Measurements from ENCODE around the gene ITGA3.
"Not testable (repeated sequence)": the region's sequence is repeated elsewhere in the genome, so short reads cannot be mapped to it uniquely, and the experiment has no call there.

ITGA3 gene

DNA sequence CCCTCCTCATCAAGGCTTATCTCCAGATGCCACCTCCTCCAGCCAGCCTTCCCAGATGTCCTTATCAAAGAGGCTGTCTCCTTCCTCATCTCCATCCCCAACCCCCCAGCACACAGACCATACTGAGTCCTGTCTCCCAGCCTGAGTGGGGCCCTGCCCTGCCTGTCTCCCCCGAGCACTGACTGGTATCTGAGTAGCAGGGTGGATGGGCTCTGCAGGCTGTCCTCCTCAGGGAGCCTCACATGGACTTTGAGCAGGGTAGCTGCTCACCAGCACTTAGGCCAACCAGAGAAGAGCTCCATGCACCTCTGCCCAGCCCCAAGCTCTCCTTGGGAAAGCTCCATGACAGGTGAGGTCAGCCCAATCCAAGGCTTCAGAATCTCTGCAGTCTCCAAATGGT lies 20.0 kb upstream of the ITGA3 start:
- Histone ChIP-seq H3K36me3 (ENCODE audit: control insufficient read depth, insufficient read depth, low read length) (no peaks in the 10 kb centered on the region), H3K9me3 (ENCODE audit: control insufficient read depth, low read length) (no peaks in the 10 kb centered on the region), H3K27ac (ENCODE audit: low read depth, low read length, severe bottlenecking) (no peak overlapping the region), H3K4me3 (ENCODE audit: extremely low read depth, insufficient read depth, low read length, poor library complexity, severe bottlenecking) (no peak overlapping the region), H3K4me1 (ENCODE audit: control insufficient read depth, insufficient read depth, low read length, poor library complexity, severe bottlenecking) (peaks cover 10% of the 10 kb centered on the region)
- no CpG with 5 or more reads among the region's 1 CpG for WGBS, 2 experiments (ENCODE audit: insufficient coverage in 2 of 2)

DNA sequence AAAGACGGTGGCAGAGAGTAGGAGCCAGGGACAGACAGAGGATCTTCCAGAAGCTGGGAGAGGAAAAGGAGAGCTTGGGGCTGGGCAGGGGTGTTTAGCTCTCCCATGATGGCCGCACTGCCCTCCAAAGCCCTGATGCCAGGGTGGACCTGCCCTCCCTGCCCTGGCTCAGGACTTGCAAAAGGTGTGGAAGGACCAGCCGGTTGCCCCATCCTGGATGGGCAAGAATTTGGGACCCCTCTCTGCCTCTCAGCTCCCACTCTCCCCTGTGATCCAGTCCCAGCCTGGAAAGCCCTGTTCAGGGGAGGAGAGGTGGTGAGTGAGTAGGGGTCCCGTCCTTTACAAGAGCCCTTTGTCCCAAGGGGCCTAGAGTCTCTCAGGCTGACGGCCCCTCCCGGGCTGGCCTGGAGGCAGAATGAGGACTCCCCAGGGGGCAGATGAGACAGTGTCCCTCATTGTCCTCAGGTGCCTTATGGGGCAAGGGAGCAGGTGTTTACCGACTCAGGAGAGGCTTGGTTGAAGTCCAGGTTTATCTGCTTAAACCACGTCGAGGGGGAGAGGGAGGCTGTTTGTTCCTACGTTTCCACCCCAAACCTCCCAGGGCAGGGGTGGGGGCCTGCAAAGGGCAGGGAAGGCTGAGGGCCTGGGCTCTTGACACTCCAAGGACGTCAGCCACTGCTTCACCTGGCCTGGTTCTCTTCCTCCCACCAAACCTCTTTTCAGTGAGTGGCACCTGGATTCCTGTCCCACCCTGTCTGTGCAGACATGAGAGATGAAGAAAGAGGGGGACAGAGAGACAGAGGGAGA lies 19.3 kb upstream of the ITGA3 start:
- Histone ChIP-seq H3K9me3 (ENCODE audit: control insufficient read depth, low read length) (no peaks in the 10 kb centered on the region), H3K4me1 (ENCODE audit: control insufficient read depth, insufficient read depth, low read length, poor library complexity, severe bottlenecking) (peaks cover 10% of the 10 kb centered on the region), H3K4me3 (ENCODE audit: extremely low read depth, insufficient read depth, low read length, poor library complexity, severe bottlenecking) (no peak overlapping the region), H3K27ac (ENCODE audit: low read depth, low read length, severe bottlenecking) (no peak overlapping the region), H3K36me3 (ENCODE audit: control insufficient read depth, insufficient read depth, low read length) (no peaks in the 10 kb centered on the region)
- 76 to 79% methylated on average over 5 to 9 of the region's 11 CpGs for WGBS, 2 experiments (ENCODE audit: insufficient coverage in 2 of 2)

DNA sequence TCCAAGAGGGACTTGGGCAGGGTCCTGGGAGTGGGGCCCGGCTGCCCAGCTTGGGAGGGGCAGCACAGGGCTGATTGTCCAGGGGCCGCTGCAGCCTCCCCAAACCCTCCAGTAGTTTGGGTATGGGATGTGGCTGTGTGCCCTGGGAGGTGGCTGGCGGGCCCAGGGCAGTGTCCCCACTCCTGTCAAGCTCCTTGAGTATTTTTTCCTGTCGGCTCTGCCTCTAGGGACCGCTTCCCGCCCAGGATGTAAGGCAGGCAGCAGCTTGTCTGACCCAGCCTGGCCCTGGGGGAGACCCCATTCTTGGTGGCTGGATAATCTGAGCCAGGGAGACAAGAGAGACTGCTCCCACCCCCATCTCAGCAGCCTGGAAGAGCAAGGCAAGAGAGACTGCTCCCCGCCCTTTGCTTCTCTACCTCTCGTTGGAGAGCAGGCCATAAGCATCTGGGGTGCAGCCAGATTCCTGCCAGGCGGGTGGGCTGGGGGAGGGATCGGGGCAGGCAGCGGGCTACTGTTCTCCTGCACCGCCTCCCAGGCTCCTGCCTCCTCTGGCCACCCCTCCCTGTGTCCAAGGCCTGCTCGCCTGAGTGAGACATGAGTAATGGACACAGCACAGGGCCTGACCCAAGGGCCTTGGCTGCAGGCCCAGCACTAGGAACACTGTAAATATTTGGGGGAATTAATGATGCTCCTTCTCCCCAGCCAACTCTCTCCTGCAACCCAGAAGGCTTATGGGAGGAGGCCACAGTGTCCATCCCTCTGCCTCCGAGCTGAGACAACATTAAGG lies 18.4 kb upstream of the ITGA3 start:
- Histone ChIP-seq H3K27ac (ENCODE audit: low read depth, low read length, severe bottlenecking) (no peak overlapping the region), H3K36me3 (ENCODE audit: control insufficient read depth, insufficient read depth, low read length) (no peaks in the 10 kb centered on the region), H3K9me3 (ENCODE audit: control insufficient read depth, low read length) (no peaks in the 10 kb centered on the region), H3K4me3 (ENCODE audit: extremely low read depth, insufficient read depth, low read length, poor library complexity, severe bottlenecking) (no peak overlapping the region), H3K4me1 (ENCODE audit: control insufficient read depth, insufficient read depth, low read length, poor library complexity, severe bottlenecking) (peaks cover 10% of the 10 kb centered on the region)
- 89 to 93% methylated on average over 5 to 12 of the region's 14 CpGs for WGBS, 2 experiments (ENCODE audit: insufficient coverage in 2 of 2)

DNA sequence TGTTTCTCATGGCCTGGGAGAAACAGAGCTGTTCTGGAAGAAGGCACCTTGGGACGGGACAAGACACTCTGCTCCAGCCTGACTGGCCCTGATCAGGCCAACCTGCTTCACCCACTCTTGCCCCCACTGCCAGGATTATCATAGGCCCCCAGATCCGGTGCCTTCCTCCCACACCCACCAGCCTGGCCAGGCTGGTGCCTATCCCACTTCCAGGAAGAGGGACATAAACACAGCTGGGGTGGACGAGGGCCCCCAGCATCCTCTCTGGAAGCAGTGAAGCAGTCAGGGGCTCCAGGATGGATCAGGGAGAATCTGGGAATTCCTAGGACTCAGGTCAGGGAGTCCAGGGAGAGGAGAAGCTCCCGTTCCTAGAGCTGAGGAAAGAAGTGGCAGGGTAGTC lies 16.9 kb upstream of the ITGA3 start:
- H3K4me1 ChIP-seq (ENCODE audit: control insufficient read depth, insufficient read depth, low read length, poor library complexity, severe bottlenecking) = peaks cover 10% of the 10 kb centered on the region
- WGBS, 2 experiments (ENCODE audit: insufficient coverage in 2 of 2) = 83 to 86% methylated on average over 3 of the region's 4 CpGs
- H3K36me3 ChIP-seq (ENCODE audit: control insufficient read depth, insufficient read depth, low read length) = no peaks in the 10 kb centered on the region
- H3K27ac ChIP-seq (ENCODE audit: low read depth, low read length, severe bottlenecking) = no peak overlapping the region
- H3K4me3 ChIP-seq (ENCODE audit: extremely low read depth, insufficient read depth, low read length, poor library complexity, severe bottlenecking) = no peak overlapping the region
- H3K9me3 ChIP-seq (ENCODE audit: control insufficient read depth, low read length) = no peaks in the 10 kb centered on the region

DNA sequence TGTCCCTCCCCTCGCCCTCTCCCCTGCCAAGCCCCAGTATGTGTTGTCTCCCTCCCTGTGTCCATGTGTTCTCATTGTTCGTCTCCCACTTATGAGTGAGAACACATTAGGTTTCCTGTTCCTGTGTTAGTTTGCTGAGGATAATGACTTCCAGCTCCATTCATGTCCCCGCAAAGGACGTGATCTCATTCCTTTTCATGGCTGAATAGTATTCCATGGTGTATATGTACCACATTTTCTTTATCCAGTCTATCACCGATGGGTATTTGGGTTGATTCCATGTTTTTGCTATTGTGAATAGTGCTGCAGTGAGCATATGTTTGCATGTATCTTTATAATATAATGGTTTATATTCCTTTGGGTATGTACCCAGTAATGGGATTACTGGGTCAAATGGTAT lies 15.4 kb upstream of the ITGA3 start:
- not testable (repeated sequence) for H3K27ac ChIP-seq (ENCODE audit: low read depth, low read length, severe bottlenecking); H3K9me3 ChIP-seq (ENCODE audit: control insufficient read depth, low read length); H3K36me3 ChIP-seq (ENCODE audit: control insufficient read depth, insufficient read depth, low read length); H3K4me3 ChIP-seq (ENCODE audit: extremely low read depth, insufficient read depth, low read length, poor library complexity, severe bottlenecking); H3K4me1 ChIP-seq (ENCODE audit: control insufficient read depth, insufficient read depth, low read length, poor library complexity, severe bottlenecking)
- WGBS, 2 experiments (ENCODE audit: insufficient coverage in 2 of 2) = 100% methylated on average over 1 of the region's 5 CpGs

DNA sequence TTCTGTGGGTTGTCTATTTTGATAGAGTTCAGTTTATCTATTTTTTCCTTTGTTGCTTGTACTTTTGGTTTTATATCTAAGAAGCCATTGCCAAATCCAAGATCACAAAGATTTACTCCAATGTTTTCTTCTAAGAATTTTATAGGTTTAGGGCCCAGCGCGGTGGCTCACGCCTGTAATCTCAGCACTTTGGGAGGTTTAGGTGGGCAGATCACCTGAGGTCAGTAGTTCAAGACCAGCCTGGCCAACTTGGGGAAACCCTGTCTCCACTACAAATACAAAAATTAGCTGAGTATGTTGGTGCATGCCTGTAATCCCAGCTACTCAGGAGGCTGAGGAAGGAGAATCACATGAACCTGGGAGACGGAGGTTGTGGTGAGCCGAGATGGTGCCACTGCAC lies 13.7 kb upstream of the ITGA3 start:
- Histone ChIP-seq H3K36me3 (ENCODE audit: control insufficient read depth, insufficient read depth, low read length) (no peaks in the 10 kb centered on the region), H3K4me1 (ENCODE audit: control insufficient read depth, insufficient read depth, low read length, poor library complexity, severe bottlenecking) (peaks cover 9% of the 10 kb centered on the region), H3K4me3 (ENCODE audit: extremely low read depth, insufficient read depth, low read length, poor library complexity, severe bottlenecking) (no peak overlapping the region), H3K27ac (ENCODE audit: low read depth, low read length, severe bottlenecking) (no peak overlapping the region), H3K9me3 (ENCODE audit: control insufficient read depth, low read length) (no peaks in the 10 kb centered on the region)
- 86% methylated on average over 3 of the region's 5 CpGs; no CpG with 5 or more reads in 1 of the 2 experiments for WGBS, 2 experiments (ENCODE audit: insufficient coverage in 2 of 2)

DNA sequence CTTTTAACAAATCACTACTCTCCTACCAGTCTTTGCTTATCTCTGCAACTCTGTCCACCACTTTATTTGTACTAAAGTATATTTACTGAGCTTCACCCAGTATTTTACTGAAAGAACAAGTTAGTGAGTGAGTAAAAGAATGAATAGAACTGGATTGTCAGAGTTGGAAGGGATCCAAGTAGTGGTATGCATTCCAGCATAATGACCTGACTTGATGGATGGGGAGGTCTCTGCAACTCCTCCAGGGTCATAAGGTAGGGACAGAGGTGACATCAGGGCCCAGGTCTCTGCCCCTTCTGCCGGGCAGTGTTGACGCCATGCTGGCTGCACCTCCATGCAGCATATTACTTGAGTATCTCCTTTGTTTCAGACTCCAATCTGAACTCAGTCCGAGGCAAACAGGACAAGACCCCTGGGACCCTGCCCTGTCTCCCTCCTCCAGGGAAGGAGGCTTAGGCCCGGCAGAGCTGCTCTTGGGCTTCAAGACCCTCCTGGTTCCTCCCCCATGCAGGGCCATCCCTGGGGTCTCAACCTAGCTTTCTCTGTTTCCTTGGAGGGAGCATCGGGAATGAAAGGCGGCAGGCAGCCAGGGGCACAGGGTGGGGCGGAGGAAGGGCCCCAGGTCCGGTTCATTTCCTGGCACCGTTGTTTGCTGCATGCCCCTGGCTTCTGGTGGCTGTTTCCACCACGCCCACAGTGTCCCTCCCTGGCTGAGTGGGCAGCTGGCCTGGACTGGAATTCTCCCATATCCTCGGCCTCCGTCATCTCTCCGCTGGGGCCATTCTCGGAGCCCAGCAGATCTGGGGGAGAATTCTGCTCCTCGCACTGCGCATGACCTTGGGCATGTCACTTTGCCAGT lies 12.4 kb upstream of the ITGA3 start:
- 91% methylated on average over 15 to 16 of the region's 16 CpGs for WGBS, 2 experiments (ENCODE audit: insufficient coverage in 2 of 2)
- no peak overlapping the region for H3K4me3 ChIP-seq (ENCODE audit: extremely low read depth, insufficient read depth, low read length, poor library complexity, severe bottlenecking)
- no peaks in the 10 kb centered on the region for H3K36me3 ChIP-seq (ENCODE audit: control insufficient read depth, insufficient read depth, low read length)
- no peak overlapping the region for H3K27ac ChIP-seq (ENCODE audit: low read depth, low read length, severe bottlenecking)
- no peaks in the 10 kb centered on the region for H3K9me3 ChIP-seq (ENCODE audit: control insufficient read depth, low read length)
- peaks cover 20% of the 10 kb centered on the region for H3K4me1 ChIP-seq (ENCODE audit: control insufficient read depth, insufficient read depth, low read length, poor library complexity, severe bottlenecking)

DNA sequence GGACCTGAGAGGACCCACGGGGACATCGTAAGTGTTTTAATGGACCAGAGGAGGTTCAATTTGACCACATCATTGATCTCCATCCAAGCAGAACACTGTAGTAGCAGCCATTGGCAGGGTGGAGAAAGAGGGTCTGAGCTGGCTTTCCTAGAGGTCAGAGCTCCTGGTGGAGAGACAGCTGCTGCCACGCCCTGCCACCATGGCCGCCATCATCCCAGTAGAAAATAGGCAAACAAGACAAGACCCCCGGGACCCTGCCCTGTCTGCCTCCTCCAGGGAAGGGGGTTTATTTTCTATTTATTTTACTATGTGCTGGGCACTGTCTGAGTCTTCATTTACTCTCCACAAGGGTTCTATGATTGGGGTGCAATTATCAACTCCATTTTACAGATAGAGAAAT lies 11.4 kb upstream of the ITGA3 start:
- Histone ChIP-seq H3K27ac (ENCODE audit: low read depth, low read length, severe bottlenecking) (no peak overlapping the region), H3K4me3 (ENCODE audit: extremely low read depth, insufficient read depth, low read length, poor library complexity, severe bottlenecking) (no peak overlapping the region), H3K9me3 (ENCODE audit: control insufficient read depth, low read length) (no peaks in the 10 kb centered on the region), H3K36me3 (ENCODE audit: control insufficient read depth, insufficient read depth, low read length) (no peaks in the 10 kb centered on the region), H3K4me1 (ENCODE audit: control insufficient read depth, insufficient read depth, low read length, poor library complexity, severe bottlenecking) (peaks cover 29% of the 10 kb centered on the region)
- WGBS, 2 experiments (ENCODE audit: insufficient coverage in 2 of 2) = 90 to 100% methylated on average over 1 to 2 of the region's 5 CpGs

DNA sequence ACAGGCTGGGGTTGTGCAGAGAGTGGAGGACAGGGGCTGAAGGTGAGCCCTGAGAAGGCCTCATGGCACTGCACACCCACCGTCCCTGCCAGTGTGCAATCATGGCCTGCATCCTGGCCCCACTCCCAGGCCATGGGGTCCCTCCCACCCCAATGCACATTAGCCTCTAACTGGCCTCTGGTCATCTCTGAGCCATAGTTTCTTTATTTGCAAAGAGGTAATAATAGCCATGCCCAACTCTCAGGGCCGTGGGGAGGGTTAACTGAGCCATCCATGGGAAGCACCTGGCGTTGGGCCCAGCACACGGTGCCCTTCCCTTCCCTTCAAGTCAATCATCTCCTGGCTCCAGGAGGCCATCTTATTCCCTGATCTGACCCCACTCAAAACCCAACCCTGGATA lies 10.8 kb upstream of the ITGA3 start:
- Histone ChIP-seq H3K4me1 (ENCODE audit: control insufficient read depth, insufficient read depth, low read length, poor library complexity, severe bottlenecking) (peaks cover 31% of the 10 kb centered on the region), H3K9me3 (ENCODE audit: control insufficient read depth, low read length) (no peaks in the 10 kb centered on the region), H3K36me3 (ENCODE audit: control insufficient read depth, insufficient read depth, low read length) (no peaks in the 10 kb centered on the region), H3K4me3 (ENCODE audit: extremely low read depth, insufficient read depth, low read length, poor library complexity, severe bottlenecking) (no peak overlapping the region), H3K27ac (ENCODE audit: low read depth, low read length, severe bottlenecking) (no peak overlapping the region)
- WGBS, 2 experiments (ENCODE audit: insufficient coverage in 2 of 2) = 100% methylated on average over 2 to 3 of the region's 4 CpGs

DNA sequence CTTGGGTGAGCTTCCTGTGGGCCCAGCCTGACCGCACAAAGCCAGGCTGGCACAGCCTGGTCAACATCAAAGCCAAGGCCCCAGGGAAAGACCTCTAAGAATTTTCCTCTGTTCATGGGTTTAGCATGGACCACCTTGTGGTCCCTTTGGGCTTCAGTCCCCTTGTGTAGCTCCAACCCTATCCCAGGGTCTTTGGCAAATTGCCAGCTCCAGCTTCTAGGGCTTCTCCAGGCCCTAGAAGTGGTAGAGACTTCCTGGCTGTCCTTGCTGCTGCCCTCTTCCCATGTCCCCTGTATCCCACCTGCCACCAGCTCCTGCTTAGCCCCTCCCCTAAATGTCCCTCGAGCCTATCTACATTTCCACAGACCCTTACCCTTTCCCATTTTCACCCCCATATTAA lies 9.7 kb upstream of the ITGA3 start:
- 83 to 86% methylated on average over 2 of the region's 2 CpGs for WGBS, 2 experiments (ENCODE audit: insufficient coverage in 2 of 2)
- H3K4me1 ChIP-seq (ENCODE audit: control insufficient read depth, insufficient read depth, low read length, poor library complexity, severe bottlenecking) = peaks cover 40% of the 10 kb centered on the region

More for the DNA sequence above, 9.7 kb upstream of the ITGA3 start:
- Histone ChIP-seq H3K4me3 (ENCODE audit: extremely low read depth, insufficient read depth, low read length, poor library complexity, severe bottlenecking) (no peak overlapping the region), H3K27ac (ENCODE audit: low read depth, low read length, severe bottlenecking) (no peak overlapping the region), H3K9me3 (ENCODE audit: control insufficient read depth, low read length) (no peaks in the 10 kb centered on the region), H3K36me3 (ENCODE audit: control insufficient read depth, insufficient read depth, low read length) (no peaks in the 10 kb centered on the region)

Measured in mesodermal cell (in vitro differentiated cells).